ENCODE data around the gene NSF.
"Not testable (repeated sequence)": the region's sequence is repeated elsewhere in the genome, so short reads cannot be mapped to it uniquely, and the experiment has no call there.

NSF gene

DNA sequence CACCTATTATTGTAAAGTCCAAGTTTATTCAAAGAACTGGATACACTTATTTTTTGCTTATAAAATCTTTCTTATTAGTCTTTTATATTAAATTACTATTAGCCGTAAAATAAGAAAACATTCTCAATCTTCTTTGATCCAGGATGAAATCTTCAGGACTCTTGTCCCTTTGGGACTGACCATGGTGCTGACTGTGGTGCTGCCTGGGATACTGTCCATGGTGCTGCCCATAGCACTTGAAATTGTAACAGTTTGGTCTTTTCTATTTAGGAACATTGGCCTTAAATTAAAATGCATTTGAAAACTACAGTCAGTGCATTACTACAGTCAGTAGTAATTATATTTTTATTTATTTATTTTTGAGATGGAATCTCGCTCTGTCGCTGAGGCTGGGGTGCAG lies 41.7 kb downstream of the NSF start:
- DNase-seq, result not testable (repeated sequence)

- not testable (repeated sequence) for DNase-seq
Observed at GRCh38 chr17:46634844-46635243, 44.4 kb downstream of the NSF start.

GRCh38 chr17:46641861-46642656 lies 51.6 kb downstream of the NSF start:
- not testable (repeated sequence) for DNase-seq

DNA sequence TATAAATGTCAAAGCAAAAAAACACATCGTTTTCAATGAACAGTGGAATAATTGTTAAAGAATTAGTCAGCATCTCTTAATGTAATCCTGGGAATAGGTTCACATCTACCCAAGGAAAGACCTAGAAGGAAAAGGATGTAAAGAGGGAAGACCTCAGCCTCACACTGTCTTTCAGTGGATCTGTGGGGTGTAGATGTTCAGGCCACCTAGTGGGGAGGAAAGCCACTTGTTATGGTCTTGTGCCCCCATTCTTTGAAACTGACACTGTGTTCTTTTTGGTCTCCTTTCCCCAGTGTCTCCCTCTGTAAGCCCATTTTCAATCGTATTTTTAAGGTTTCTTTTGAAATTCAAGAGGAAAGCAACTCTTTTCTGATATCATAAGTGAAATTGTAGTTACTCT lies 56.8 kb downstream of the NSF start:
- not testable (repeated sequence) for DNase-seq

- DNase-seq, result not testable (repeated sequence)
Observed at GRCh38 chr17:46647688-46648278, 57.3 kb downstream of the NSF start.

DNA sequence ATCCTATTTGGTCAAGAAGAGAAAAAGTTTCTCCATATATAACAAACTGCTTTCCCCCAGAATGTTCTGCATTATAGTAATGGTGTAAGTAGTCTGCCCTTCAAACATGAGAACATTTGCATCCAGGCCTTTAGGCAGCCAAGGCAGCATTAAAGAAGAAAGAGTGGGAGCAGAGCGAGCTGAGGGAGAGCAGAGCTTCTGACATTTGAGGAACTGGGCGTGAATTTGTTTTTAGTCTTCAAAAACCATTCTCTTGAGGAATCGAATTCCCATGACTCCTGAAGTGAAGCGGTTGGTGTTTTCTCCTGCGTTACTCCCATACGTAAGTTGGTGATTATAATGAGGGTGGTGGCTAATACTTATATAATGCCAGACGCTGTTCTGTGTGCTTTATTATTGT lies 58.8 kb downstream of the NSF start:
- not testable (repeated sequence) for DNase-seq

DNA sequence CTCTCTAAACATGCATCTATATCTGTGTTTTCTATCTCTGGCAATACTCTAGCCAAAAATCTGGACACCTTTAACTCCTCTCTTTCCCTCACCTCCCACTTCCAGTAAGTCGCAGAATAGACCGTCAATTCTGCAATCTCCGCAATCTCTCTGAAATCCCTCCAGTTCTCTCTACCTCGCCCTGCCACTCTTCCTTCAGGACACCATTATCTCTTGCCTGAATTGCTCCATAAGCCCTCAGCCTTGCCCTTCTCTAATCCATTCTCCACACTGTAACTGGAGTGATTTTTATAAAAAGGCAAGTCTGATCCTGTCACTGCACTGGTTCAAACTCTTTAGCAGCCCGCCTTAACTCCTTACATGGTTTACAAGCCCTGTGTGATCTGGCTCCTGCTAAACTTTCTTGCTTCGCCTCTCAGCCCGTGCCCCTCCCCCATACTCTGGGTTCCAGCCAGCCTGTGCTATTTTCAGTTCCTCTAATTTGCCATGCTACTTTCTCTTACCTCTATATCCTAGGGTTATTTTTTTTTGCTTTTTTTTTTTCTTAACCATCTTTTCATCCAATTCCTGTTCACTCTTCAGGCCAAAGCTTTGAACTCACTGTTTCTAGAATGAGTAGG lies 61.7 kb downstream of the NSF start:
- DNase-seq, result not testable (repeated sequence)

GRCh38 chr17:46658235-46658634 lies 67.8 kb downstream of the NSF start:
- DNase-seq, result not testable (repeated sequence)

GRCh38 chr17:46659702-46660101 lies 69.2 kb downstream of the NSF start:
- not testable (repeated sequence) for DNase-seq

DNA sequence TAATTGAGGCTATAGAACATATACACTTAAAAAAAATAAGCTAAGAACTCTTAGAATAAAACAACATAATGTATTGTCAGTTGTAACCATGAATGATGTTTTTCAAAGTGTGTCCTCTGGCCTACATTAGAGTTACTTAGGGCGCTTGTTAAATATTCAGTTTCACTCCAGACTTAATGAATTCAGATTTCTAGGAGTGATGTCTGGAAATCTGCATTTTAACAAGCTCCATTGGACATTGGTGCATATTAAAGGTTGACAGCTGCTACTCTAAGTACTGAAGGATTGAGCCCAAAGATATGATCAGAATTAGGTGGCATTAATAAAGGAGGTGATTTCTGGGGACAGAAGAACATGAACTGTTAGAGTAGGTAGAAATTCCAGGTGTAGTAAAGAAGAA lies 72.7 kb downstream of the NSF start:
- not testable (repeated sequence) for DNase-seq

- not testable (repeated sequence) for DNase-seq
Observed at GRCh38 chr17:46663552-46663951, 73.1 kb downstream of the NSF start.

GRCh38 chr17:46665969-46666368 lies 75.5 kb downstream of the NSF start:
- DNase-seq, result not testable (repeated sequence)

DNA sequence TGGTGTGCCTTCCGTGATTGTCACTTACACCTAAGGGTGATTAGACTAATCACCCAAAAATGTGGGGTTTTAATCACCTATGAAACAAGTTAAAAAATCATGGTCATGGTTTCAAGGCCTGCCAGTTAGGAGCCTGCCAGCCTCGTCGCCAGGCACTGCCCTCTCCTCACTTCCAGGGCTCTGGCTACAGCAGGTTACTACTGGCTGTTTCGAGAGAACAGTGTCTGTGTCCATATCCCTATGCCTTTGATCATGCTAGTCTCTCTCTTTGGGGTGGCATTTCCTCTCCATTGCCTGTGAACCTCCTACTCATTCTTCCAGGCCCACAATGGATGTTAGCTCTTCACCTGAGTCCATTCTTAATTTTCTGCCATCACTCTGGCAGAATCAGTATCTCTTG lies 80.3 kb downstream of the NSF start:
- not testable (repeated sequence) for DNase-seq

- not testable (repeated sequence) for DNase-seq
Observed at GRCh38 chr17:46672777-46673176, 82.3 kb downstream of the NSF start.

GRCh38 chr17:46677819-46678218 lies 87.3 kb downstream of the NSF start:
- DNase-seq, result not testable (repeated sequence)

- DNase-seq, result not testable (repeated sequence)
Observed at GRCh38 chr17:46683653-46684052, 93.2 kb downstream of the NSF start.

GRCh38 chr17:46685284-46685683 lies 94.8 kb downstream of the NSF start:
- not testable (repeated sequence) for DNase-seq

GRCh38 chr17:46692196-46692595 lies 101.7 kb downstream of the NSF start:
- not testable (repeated sequence) for DNase-seq

DNA sequence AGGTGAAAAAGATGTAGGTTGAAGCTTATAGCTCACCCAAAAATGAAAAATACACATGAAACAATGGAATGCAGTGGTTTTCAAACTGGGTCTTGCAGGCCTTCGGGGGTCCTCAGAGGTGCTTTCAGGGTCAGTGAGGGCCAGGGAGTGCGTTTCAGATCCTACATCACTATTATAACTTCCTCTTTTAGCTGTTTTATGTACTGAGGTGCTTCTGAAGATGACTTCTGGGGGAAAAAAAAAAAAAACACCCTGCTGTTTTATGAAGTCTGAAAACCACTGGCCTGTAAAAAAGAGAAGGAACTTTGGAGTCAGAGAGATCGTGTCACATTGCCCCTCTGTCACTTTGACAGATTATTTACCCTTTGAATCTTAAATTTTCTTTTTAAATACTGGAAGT lies 102.8 kb downstream of the NSF start:
- not testable (repeated sequence) for DNase-seq

GRCh38 chr17:46696522-46696921 lies 106.1 kb downstream of the NSF start:
- DNase-seq, result not testable (repeated sequence)

GRCh38 chr17:46699014-46699413 lies 108.5 kb downstream of the NSF start:
- DNase-seq, result not testable (repeated sequence)

GRCh38 chr17:46717999-46718398 lies 127.5 kb downstream of the NSF start:
- no peak for DNase-seq

GRCh38 chr17:46719891-46720290 lies 129.4 kb downstream of the NSF start:
- DNase-seq, result no peak

GRCh38 chr17:46720408-46720807 lies 129.9 kb downstream of the NSF start:
- no peak for DNase-seq
